Retinal pigment epithelial cell (primary cell): ENCODE measurements around the gene SUDS3.

Source experiments
- DNase-seq: peaks from one replicate; pipeline ENCODE4 v3.0.0-alpha.2; 2010; ENCODE audit warnings: low read depth
- H3K4me3 ChIP-seq: 2 replicates; pipeline ENCODE4 v1.5.1; 2011; ENCODE audit warnings: mild to moderate bottlenecking, low read length, control low read depth, moderate library complexity
- TF ChIP-seq, protein P1 (sequence below): conservative IDR thresholded peaks from 2 replicates; pipeline ENCODE4 v1.5.1; 2011; ENCODE audit warnings: low read depth, low read length, control low read depth, inconsistent platforms

The SUDS3 gene

DNA sequence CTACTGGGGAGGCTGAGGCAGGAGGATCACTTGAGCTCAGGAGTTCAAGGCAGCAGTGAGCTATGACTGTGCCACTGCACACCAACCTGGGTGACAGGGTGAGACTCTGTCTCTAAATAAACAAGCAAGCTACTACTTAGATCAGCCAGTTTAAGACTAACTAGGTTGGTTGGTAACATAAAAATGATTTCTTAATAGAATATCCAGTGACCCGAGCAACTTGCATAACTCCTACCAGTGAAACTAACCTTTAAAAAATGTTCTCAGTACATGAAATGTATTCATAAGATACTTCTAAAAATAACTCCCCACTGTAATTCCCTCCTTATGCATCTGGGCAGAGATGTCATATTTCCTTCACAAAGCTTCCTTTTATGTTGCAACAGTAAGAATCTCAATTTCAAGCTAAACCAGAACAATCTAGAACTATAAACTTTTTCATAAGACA is 19.5 kb upstream of the SUDS3 start:
- DNase-seq: no peak
- TF ChIP-seq, protein P1, sequence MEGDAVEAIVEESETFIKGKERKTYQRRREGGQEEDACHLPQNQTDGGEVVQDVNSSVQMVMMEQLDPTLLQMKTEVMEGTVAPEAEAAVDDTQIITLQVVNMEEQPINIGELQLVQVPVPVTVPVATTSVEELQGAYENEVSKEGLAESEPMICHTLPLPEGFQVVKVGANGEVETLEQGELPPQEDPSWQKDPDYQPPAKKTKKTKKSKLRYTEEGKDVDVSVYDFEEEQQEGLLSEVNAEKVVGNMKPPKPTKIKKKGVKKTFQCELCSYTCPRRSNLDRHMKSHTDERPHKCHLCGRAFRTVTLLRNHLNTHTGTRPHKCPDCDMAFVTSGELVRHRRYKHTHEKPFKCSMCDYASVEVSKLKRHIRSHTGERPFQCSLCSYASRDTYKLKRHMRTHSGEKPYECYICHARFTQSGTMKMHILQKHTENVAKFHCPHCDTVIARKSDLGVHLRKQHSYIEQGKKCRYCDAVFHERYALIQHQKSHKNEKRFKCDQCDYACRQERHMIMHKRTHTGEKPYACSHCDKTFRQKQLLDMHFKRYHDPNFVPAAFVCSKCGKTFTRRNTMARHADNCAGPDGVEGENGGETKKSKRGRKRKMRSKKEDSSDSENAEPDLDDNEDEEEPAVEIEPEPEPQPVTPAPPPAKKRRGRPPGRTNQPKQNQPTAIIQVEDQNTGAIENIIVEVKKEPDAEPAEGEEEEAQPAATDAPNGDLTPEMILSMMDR: no peak
- H3K4me3 ChIP-seq: no peak overlapping the region

DNA sequence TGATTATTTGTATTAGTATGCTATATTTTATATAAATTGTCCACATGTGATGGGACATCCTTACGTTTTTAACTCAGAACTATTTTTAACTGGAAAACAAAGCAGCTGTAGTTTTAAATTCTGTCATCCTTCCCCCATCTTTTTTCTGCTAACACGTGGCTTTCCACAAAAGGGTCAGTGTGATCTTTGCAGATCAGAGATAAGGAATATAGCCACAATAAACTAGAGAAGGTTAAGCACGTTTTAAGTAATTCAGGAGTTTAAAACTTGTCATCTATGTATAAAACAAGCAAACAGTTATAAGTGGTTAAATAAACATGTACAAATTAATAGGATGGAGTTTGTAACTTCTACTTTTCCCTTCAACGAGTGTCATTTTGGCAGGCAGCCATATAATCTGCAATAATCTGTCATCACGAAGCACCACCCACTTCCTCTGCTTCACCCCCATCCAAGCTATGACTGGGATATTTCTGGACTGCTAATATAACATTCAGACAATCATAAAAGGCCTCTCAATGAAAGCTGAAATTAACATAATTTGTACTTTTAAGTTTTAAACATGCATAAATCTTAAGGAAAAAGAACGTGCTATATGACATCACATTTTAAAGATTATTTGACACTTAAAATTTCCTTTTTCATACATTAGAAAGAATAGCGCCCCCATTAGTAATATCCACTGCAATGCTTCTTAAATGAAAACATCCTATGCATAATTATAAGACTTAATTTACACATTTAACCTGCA is 18.9 kb upstream of the SUDS3 start:
- no peak overlapping the region for H3K4me3 ChIP-seq
- TF ChIP-seq, protein P1: no peak
- no peak for DNase-seq

DNA sequence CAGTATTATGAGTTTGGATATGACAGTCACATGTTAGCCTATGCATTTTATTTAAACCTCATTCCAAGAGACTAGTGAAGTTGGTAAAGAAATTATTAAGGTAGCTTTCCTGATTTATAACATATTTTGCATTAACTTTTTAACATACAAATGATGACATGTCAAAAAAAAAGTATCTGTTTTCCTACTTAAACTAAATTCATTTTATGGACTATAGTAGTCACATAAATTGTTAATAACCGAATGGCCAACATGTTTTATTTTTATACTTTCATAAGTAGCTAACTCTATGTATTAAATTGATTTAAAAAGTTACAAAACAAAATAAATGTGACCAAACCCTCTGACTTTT is 18.4 kb upstream of the SUDS3 start:
- H3K4me3 ChIP-seq: no peak overlapping the region
- TF ChIP-seq, protein P1: no peak
- no peak for DNase-seq

DNA sequence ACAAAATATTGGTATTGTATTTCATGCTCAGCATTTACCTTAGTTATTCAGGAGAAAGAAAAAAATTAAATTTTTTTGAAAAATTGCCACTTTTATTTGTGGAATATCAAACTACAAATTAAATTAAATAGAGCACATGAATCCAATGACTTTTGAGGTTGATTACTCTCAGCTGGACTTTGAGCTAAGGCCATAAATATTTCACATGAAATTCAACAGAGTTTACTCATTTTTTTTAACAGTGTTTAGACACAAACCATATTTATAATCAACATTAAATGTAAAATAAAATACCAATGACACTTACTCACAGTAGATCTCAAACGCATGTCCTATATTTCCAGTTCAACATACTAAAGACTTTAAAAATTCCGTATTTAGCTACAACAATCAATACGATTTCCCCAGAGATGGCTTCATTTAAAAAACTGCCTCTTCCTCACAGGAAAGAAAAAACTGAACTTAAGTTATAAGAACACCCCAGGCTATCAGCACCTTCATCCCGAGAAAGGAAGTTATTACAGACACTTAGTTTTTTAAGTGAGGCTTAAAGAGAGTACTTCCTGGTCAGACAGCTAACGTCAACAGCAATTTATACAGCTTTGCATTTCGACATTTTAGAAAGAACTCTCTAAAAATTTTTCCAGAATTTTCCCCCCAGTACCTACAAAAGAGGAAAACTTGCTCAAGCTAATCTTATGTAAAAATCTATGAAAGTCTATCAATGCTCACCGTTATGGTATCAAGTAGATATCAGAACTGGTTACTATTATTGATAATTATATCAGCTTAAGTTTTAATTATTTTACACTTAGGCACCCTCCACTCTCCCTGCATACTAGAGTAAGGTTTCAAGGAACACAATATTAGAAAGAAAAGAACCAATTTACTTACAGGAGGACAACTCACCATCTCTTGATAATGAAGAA is 17.5 kb upstream of the SUDS3 start:
- DNase-seq: no peak
- H3K4me3 ChIP-seq: no peak overlapping the region
- TF ChIP-seq, protein P1: no peak

DNA sequence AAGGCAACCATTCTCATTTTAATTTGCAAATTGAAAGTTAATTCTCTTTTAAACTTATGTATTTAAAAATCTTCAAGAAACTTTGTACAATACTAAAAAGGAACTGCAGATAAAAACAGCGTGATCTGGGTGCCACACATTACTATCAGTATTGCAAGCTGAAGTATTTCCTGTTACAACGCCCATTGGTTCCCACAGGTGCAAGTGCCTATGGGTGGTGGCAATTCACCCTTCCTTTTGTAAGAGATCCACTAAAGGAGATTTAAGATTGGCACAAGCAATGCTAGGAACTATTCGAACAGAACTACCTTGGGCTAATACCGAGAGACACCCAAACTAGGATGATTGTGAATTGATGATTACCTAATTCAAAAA is 16.8 kb upstream of the SUDS3 start:
- TF ChIP-seq, protein P1: no peak
- no peak for DNase-seq
- no peak overlapping the region for H3K4me3 ChIP-seq

DNA sequence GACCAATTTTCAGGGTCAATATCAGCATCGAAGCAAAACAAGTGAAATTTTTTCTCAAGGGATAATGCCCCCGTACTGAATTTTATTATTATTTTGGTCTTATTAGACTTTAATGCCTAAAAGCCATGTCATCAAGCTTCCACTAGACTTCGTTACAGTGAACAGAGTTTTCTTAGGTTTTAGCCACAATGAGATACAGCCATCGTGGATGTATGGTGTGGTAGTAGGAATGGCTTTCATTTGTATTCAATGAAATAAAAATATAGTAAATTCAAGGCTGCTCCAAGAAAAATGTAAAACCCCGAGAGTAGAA is 15.3 kb upstream of the SUDS3 start:
- TF ChIP-seq, protein P1: no peak
- no peak overlapping the region for H3K4me3 ChIP-seq
- no peak for DNase-seq
